ENCODE results near the gene CSF1.
A peak's percentile ranks its signal among the peaks of the same experiment; 100 is the strongest.

CSF1 gene

GRCh38 chr1:109908836-109909235, 1.8 kb upstream of the CSF1 start:
- Histone ChIP-seq H4K8ac (ENCODE audit: low read length) (no peak overlapping the region), H2AFZ (ENCODE audit: low read depth, low read length) (no peak overlapping the region), H2AK5ac (ENCODE audit: low read length, severe bottlenecking) (no peak overlapping the region), H3K9me3 (ENCODE audit: control insufficient read depth, low read length) (no peaks in the 10 kb centered on the region), H3K27me3 (ENCODE audit: control insufficient read depth in 1 of 2, insufficient read depth in 1 of 2, low read length in 2 of 2) (no peaks in the 10 kb centered on the region), H3K4me1 (ENCODE audit: control insufficient read depth, insufficient read depth, low read depth, low read length) (peaks cover 29% of the 10 kb centered on the region), H2BK120ac (ENCODE audit: low read depth, low read length) (no peak overlapping the region), H3K36me3 (ENCODE audit: control insufficient read depth in 1 of 2, insufficient read depth in 2 of 2, low read depth in 1 of 2, low read length in 2 of 2) (peaks cover 0 to 8% of the 10 kb centered on the region in 2 experiments), H3K4me2 (ENCODE audit: low read length, poor library complexity, severe bottlenecking) (no peak overlapping the region), H3K4ac (ENCODE audit: low read depth in 1 of 2, low read length in 2 of 2) (no peak overlapping the region), H3K4me3 (ENCODE audit: insufficient read depth in 1 of 2, low read depth in 1 of 2, low read length in 2 of 2) (no peak overlapping the region), H3K18ac (ENCODE audit: low read depth in 1 of 2, low read length in 2 of 2) (no peak overlapping the region), H3K23ac (ENCODE audit: low read length in 2 of 2) (no peak overlapping the region), H4K91ac (ENCODE audit: low read length) (no peak overlapping the region), H2BK5ac (ENCODE audit: low read depth, low read length, poor library complexity, severe bottlenecking) (no peak overlapping the region), H3K14ac (ENCODE audit: low read length in 2 of 2) (no peak overlapping the region), H3K9ac (ENCODE audit: low read length) (no peak overlapping the region), H2BK15ac (ENCODE audit: low read depth, poor library complexity, severe bottlenecking) (no peak overlapping the region), H3K79me1 (replicated peaks; ENCODE audit: low read length, poor library complexity, severe bottlenecking) (peaks cover 11% of the 10 kb centered on the region), H3K27ac (ENCODE audit: low read length, poor library complexity, severe bottlenecking) (no peak overlapping the region), H2BK12ac (ENCODE audit: low read length in 2 of 2) (no peak overlapping the region)
- no peak for DNase-seq
- 97% methylated on average over 3 of the region's 3 CpGs for WGBS

- H2AK5ac ChIP-seq (ENCODE audit: low read length, severe bottlenecking) = no peak overlapping the region
- H3K4me1 ChIP-seq (ENCODE audit: control insufficient read depth, insufficient read depth, low read depth, low read length) = peaks cover 35% of the 10 kb centered on the region
- no peak overlapping the region for H2BK5ac ChIP-seq (ENCODE audit: low read depth, low read length, poor library complexity, severe bottlenecking)
- no peak overlapping the region for H2BK120ac ChIP-seq (ENCODE audit: low read depth, low read length)
- no peak for DNase-seq
- H3K4me2 ChIP-seq (ENCODE audit: low read length, poor library complexity, severe bottlenecking) = no peak overlapping the region
- no peaks in the 10 kb centered on the region for H3K27me3 ChIP-seq (ENCODE audit: control insufficient read depth in 1 of 2, insufficient read depth in 1 of 2, low read length in 2 of 2)
- peak overlapping the region in 1 of 2 experiments; percentile 8 for H3K18ac ChIP-seq (ENCODE audit: low read depth in 1 of 2, low read length in 2 of 2)
- H3K23ac ChIP-seq (ENCODE audit: low read length in 2 of 2) = no peak overlapping the region
- H2BK12ac ChIP-seq (ENCODE audit: low read length in 2 of 2) = peak overlapping the region in 1 of 2 experiments; percentile 80
- 57% methylated on average over 1 of the region's 3 CpGs for WGBS
- H2BK15ac ChIP-seq (ENCODE audit: low read depth, poor library complexity, severe bottlenecking) = peak overlapping the region; percentile 9
- peaks cover 2 to 15% of the 10 kb centered on the region in 2 experiments for H3K36me3 ChIP-seq (ENCODE audit: control insufficient read depth in 1 of 2, insufficient read depth in 2 of 2, low read depth in 1 of 2, low read length in 2 of 2)
- no peak overlapping the region for H2AFZ ChIP-seq (ENCODE audit: low read depth, low read length)
- H3K9me3 ChIP-seq (ENCODE audit: control insufficient read depth, low read length) = no peaks in the 10 kb centered on the region
- peak overlapping the region; percentile 95 for H3K9ac ChIP-seq (ENCODE audit: low read length)
- peak overlapping the region in 1 of 2 experiments; percentile 97 for H3K4me3 ChIP-seq (ENCODE audit: insufficient read depth in 1 of 2, low read depth in 1 of 2, low read length in 2 of 2)
- H3K4ac ChIP-seq (ENCODE audit: low read depth in 1 of 2, low read length in 2 of 2) = peak overlapping the region; percentile 6 to 68
- H3K79me1 ChIP-seq (replicated peaks; ENCODE audit: low read length, poor library complexity, severe bottlenecking) = peaks cover 11% of the 10 kb centered on the region
- H3K27ac ChIP-seq (ENCODE audit: low read length, poor library complexity, severe bottlenecking) = no peak overlapping the region
- no peak overlapping the region for H3K14ac ChIP-seq (ENCODE audit: low read length in 2 of 2)
- peak overlapping the region; percentile 36 for H4K91ac ChIP-seq (ENCODE audit: low read length)
- H4K8ac ChIP-seq (ENCODE audit: low read length) = peak overlapping the region; percentile 14
Observed at GRCh38 chr1:109909561-109909960, 1.1 kb upstream of the CSF1 start.

- peak overlapping the region; percentile 35 to 84 for H3K18ac ChIP-seq (ENCODE audit: low read depth in 1 of 2, low read length in 2 of 2)
- WGBS = under 1% methylated on average over 66 of the region's 70 CpGs
Observed at GRCh38 chr1:109910963-109911798, 532 bp downstream of the CSF1 start.

GRCh38 chr1:109912214-109912861, 1.7 kb downstream of the CSF1 start:
- no peak overlapping the region for H2AFZ ChIP-seq (ENCODE audit: low read depth, low read length)
- H3K27ac ChIP-seq (ENCODE audit: low read length, poor library complexity, severe bottlenecking) = no peak overlapping the region
- WGBS = 63% methylated on average over 4 of the region's 4 CpGs
- peaks cover 39% of the 10 kb centered on the region for H3K4me1 ChIP-seq (ENCODE audit: control insufficient read depth, insufficient read depth, low read depth, low read length)
- H3K14ac ChIP-seq (ENCODE audit: low read length in 2 of 2) = peak overlapping the region in 1 of 2 experiments; percentile 45
- peak overlapping the region in 1 of 2 experiments; percentile 40 for H3K23ac ChIP-seq (ENCODE audit: low read length in 2 of 2)
- peak overlapping the region; percentile 6 for H2BK15ac ChIP-seq (ENCODE audit: low read depth, poor library complexity, severe bottlenecking)
- no peak overlapping the region for H2BK120ac ChIP-seq (ENCODE audit: low read depth, low read length)
- H4K8ac ChIP-seq (ENCODE audit: low read length) = peak overlapping the region; percentile 47
- H3K4me2 ChIP-seq (ENCODE audit: low read length, poor library complexity, severe bottlenecking) = peak overlapping the region; percentile 97
- H3K4ac ChIP-seq (ENCODE audit: low read depth in 1 of 2, low read length in 2 of 2) = peak overlapping the region in 1 of 2 experiments; percentile 75
- H3K79me1 ChIP-seq (replicated peaks; ENCODE audit: low read length, poor library complexity, severe bottlenecking) = peaks cover 30% of the 10 kb centered on the region
- peak; percentile 27 for DNase-seq
- no peaks in the 10 kb centered on the region for H3K27me3 ChIP-seq (ENCODE audit: control insufficient read depth in 1 of 2, insufficient read depth in 1 of 2, low read length in 2 of 2)
- H2AK5ac ChIP-seq (ENCODE audit: low read length, severe bottlenecking) = no peak overlapping the region
- H3K9me3 ChIP-seq (ENCODE audit: control insufficient read depth, low read length) = no peaks in the 10 kb centered on the region
- H2BK5ac ChIP-seq (ENCODE audit: low read depth, low read length, poor library complexity, severe bottlenecking) = no peak overlapping the region
- H4K91ac ChIP-seq (ENCODE audit: low read length) = no peak overlapping the region
- peak overlapping the region; percentile 95 for H3K9ac ChIP-seq (ENCODE audit: low read length)
- H2BK12ac ChIP-seq (ENCODE audit: low read length in 2 of 2) = peak overlapping the region in 1 of 2 experiments; percentile 45
- peak overlapping the region in 1 of 2 experiments; percentile 97 for H3K4me3 ChIP-seq (ENCODE audit: insufficient read depth in 1 of 2, low read depth in 1 of 2, low read length in 2 of 2)
- H3K36me3 ChIP-seq (ENCODE audit: control insufficient read depth in 1 of 2, insufficient read depth in 2 of 2, low read depth in 1 of 2, low read length in 2 of 2) = peaks cover 20 to 41% of the 10 kb centered on the region in 2 experiments
- peak overlapping the region in 1 of 2 experiments; percentile 84 for H3K18ac ChIP-seq (ENCODE audit: low read depth in 1 of 2, low read length in 2 of 2)

More at GRCh38 chr1:109910963-109911798, 532 bp downstream of the CSF1 start:
- Histone ChIP-seq H3K27me3 (ENCODE audit: control insufficient read depth in 1 of 2, insufficient read depth in 1 of 2, low read length in 2 of 2) (no peaks in the 10 kb centered on the region), H3K23ac (ENCODE audit: low read length in 2 of 2) (peak overlapping the region in 1 of 2 experiments; percentile 100), H2BK5ac (ENCODE audit: low read depth, low read length, poor library complexity, severe bottlenecking) (no peak overlapping the region), H3K9ac (ENCODE audit: low read length) (peak overlapping the region; percentile 95), H2AFZ (ENCODE audit: low read depth, low read length) (no peak overlapping the region), H3K9me3 (ENCODE audit: control insufficient read depth, low read length) (no peaks in the 10 kb centered on the region), H3K79me1 (replicated peaks; ENCODE audit: low read length, poor library complexity, severe bottlenecking) (peaks cover 26% of the 10 kb centered on the region), H3K27ac (ENCODE audit: low read length, poor library complexity, severe bottlenecking) (no peak overlapping the region), H3K4me1 (ENCODE audit: control insufficient read depth, insufficient read depth, low read depth, low read length) (peaks cover 39% of the 10 kb centered on the region), H3K36me3 (ENCODE audit: control insufficient read depth in 1 of 2, insufficient read depth in 2 of 2, low read depth in 1 of 2, low read length in 2 of 2) (peaks cover 11 to 30% of the 10 kb centered on the region in 2 experiments), H3K4ac (ENCODE audit: low read depth in 1 of 2, low read length in 2 of 2) (peak overlapping the region; percentile 54 to 85), H3K14ac (ENCODE audit: low read length in 2 of 2) (peak overlapping the region; percentile 77 to 99), H2BK120ac (ENCODE audit: low read depth, low read length) (peak overlapping the region; percentile 83), H4K91ac (ENCODE audit: low read length) (peak overlapping the region; percentile 77), H2BK15ac (ENCODE audit: low read depth, poor library complexity, severe bottlenecking) (peak overlapping the region; percentile 68), H2AK5ac (ENCODE audit: low read length, severe bottlenecking) (no peak overlapping the region), H2BK12ac (ENCODE audit: low read length in 2 of 2) (peak overlapping the region in 1 of 2 experiments; percentile 93), H4K8ac (ENCODE audit: low read length) (peak overlapping the region; percentile 10), H3K4me2 (ENCODE audit: low read length, poor library complexity, severe bottlenecking) (peak overlapping the region; percentile 97), H3K4me3 (ENCODE audit: insufficient read depth in 1 of 2, low read depth in 1 of 2, low read length in 2 of 2) (peak overlapping the region; percentile 80 to 97)
- peak; percentile 15 for DNase-seq

All from mesenchymal stem cell (in vitro differentiated cells and primary cell).